SK-N-SH treated with all-trans-retinoic acid at 6 μM for 48 hours (cell line): Measurements from ENCODE around the gene CDH4.

Experiments used
- ARNTL ChIP-seq: fragments of 450-650 bp; formaldehyde crosslinking; IDR thresholded peaks from 2 replicates; pipeline ENCODE4 v1.5.0; 2020; ENCODE audit warnings: low read depth, mild to moderate bottlenecking, moderate library complexity, borderline replicate concordance
- CREB5 ChIP-seq: fragments of 250-450 bp; sonication (Bioruptor Pico); IDR thresholded peaks from 2 replicates; pipeline ENCODE4 v1.5.1; 2020; ENCODE audit warnings: low read depth, mild to moderate bottlenecking, moderate library complexity
- CSDC2 ChIP-seq: fragments of 250-450 bp; sonication (Bioruptor Pico); IDR thresholded peaks from 2 replicates; pipeline ENCODE4 v1.5.0; 2020; ENCODE audit warnings: mild to moderate bottlenecking, moderate library complexity
- GLIS3 ChIP-seq: fragments of 250-450 bp; sonication (Bioruptor Pico); IDR thresholded peaks from 2 replicates; pipeline ENCODE4 v1.5.0; 2020; ENCODE audit warnings: mild to moderate bottlenecking, moderate library complexity
- PATZ1 ChIP-seq: fragments of 250-450 bp; sonication (Bioruptor Pico); IDR thresholded peaks from 2 replicates; pipeline ENCODE4 v1.8.0; 2020; ENCODE audit warnings: mild to moderate bottlenecking, moderate library complexity, borderline replicate concordance
- RARB ChIP-seq: fragments of 250-450 bp; sonication (Bioruptor Pico); IDR thresholded peaks from 2 replicates; pipeline ENCODE4 v1.8.0; 2021; ENCODE audit warnings: mild to moderate bottlenecking, moderate library complexity
- TOX ChIP-seq: fragments of 250-450 bp; sonication (Bioruptor Pico); IDR thresholded peaks from 2 replicates; pipeline ENCODE4 v1.8.0; 2021; ENCODE audit warnings: mild to moderate bottlenecking, moderate library complexity, borderline replicate concordance
- TSHZ2 ChIP-seq: fragments of 250-450 bp; sonication (Bioruptor Pico); IDR thresholded peaks from 2 replicates; pipeline ENCODE4 v1.5.0; 2020; ENCODE audit warnings: mild to moderate bottlenecking, moderate library complexity
- ZFP3 ChIP-seq: fragments of 250-450 bp; sonication (Bioruptor Pico); IDR thresholded peaks from 2 replicates; pipeline ENCODE4 v1.5.0; 2020; ENCODE audit warnings: mild to moderate bottlenecking, moderate library complexity
- ZNF565 ChIP-seq: fragments of 450-650 bp; formaldehyde crosslinking; conservative IDR thresholded peaks from 2 replicates; pipeline ENCODE4 v1.5.0; 2020; ENCODE audit warnings: low read depth, mild to moderate bottlenecking, moderate library complexity
- ZNF8 ChIP-seq: fragments of 450-650 bp; formaldehyde crosslinking; IDR thresholded peaks from 2 replicates; pipeline ENCODE4 v1.5.0; 2020; ENCODE audit warnings: mild to moderate bottlenecking, moderate library complexity
- TF ChIP-seq, protein P1 (sequence below): fragments of 250-450 bp; sonication (Bioruptor Pico); IDR thresholded peaks from 2 replicates; pipeline ENCODE4 v1.5.1; 2021; ENCODE audit warnings: mild to moderate bottlenecking, moderate library complexity
- TF ChIP-seq, protein P2 (sequence below): fragments of 250-450 bp; sonication (Bioruptor Pico); IDR thresholded peaks from 2 replicates; pipeline ENCODE4 v1.8.0; 2021; ENCODE audit warnings: low read depth, mild to moderate bottlenecking, moderate library complexity, borderline replicate concordance

DNA sequence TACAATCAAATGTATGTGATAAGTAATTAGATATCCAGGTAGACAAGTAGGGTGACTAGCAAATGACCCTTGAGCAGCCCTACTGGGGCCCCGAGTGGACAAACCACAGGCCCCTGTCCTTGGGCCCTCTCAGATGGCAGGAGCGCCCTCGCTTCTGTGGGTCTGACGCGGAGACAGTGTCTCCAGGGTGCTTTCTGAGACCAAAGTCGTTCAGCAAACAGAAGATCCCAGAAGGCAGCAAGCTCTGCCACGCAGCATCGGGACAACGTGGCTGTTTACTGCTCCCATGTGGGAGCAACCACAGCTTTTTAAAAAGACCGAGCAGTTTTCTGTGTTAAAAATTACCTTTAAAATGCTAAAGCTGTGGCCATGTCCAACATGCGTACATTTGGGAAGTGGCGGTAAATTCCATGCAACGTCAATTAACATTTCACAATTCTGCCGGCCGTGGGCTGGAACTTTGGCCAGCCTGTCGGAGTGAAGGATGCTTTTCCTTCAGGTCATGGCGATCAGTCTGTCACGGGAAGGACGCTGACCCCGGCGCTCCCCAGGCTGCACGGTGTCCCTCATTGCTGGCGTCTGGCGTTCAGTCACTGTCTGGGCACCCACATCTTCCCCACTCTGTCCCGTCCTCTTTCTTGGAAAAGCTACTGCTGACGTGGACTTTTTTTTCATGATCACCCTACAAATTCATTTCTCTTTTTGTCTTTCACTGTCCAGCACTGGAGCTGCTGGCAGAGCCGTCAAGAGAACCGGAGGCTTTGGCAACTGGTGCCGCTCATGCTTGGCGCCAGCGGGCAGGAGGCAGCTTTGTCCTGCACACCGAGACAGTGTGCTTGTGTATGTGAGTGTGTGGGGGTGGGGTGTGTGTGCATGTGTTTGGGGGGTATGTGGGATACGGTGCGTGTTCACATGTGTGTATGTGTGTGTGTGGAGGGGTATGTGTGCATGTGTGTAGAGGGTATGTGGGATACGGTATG, 293.1 kb downstream of the CDH4 start:
- no peak for TF ChIP-seq TOX (CRISPR knock-in tag)
- TF ChIP-seq, protein P1, sequence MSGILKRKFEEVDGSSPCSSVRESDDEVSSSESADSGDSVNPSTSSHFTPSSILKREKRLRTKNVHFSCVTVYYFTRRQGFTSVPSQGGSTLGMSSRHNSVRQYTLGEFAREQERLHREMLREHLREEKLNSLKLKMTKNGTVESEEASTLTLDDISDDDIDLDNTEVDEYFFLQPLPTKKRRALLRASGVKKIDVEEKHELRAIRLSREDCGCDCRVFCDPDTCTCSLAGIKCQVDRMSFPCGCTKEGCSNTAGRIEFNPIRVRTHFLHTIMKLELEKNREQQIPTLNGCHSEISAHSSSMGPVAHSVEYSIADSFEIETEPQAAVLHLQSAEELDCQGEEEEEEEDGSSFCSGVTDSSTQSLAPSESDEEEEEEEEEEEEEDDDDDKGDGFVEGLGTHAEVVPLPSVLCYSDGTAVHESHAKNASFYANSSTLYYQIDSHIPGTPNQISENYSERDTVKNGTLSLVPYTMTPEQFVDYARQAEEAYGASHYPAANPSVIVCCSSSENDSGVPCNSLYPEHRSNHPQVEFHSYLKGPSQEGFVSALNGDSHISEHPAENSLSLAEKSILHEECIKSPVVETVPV (CRISPR knock-in tag) = no peak
- no peak for TF ChIP-seq GLIS3 (CRISPR knock-in tag)
- TF ChIP-seq PATZ1 (CRISPR knock-in tag) = no peak
- TF ChIP-seq RARB (CRISPR knock-in tag) = no peak
- no peak for TF ChIP-seq TSHZ2 (CRISPR knock-in tag)
- no peak for TF ChIP-seq ARNTL
- TF ChIP-seq ZNF8 (CRISPR knock-in tag) = no peak
- TF ChIP-seq ZNF565 (CRISPR knock-in tag) = no peak
- TF ChIP-seq ZFP3 (CRISPR knock-in tag) = no peak
- no peak for TF ChIP-seq CREB5
- TF ChIP-seq, protein P2, sequence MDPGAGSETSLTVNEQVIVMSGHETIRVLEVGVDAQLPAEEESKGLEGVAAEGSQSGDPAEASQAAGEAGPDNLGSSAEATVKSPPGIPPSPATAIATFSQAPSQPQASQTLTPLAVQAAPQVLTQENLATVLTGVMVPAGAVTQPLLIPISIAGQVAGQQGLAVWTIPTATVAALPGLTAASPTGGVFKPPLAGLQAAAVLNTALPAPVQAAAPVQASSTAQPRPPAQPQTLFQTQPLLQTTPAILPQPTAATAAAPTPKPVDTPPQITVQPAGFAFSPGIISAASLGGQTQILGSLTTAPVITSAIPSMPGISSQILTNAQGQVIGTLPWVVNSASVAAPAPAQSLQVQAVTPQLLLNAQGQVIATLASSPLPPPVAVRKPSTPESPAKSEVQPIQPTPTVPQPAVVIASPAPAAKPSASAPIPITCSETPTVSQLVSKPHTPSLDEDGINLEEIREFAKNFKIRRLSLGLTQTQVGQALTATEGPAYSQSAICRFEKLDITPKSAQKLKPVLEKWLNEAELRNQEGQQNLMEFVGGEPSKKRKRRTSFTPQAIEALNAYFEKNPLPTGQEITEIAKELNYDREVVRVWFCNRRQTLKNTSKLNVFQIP (CRISPR knock-in tag) = no peak
- no peak for TF ChIP-seq CSDC2 (CRISPR knock-in tag)
